GM12878 (cell line): ENCODE data around the gene PFN3. TPM values are rescaled to one million over a fixed set of nuclear protein-coding genes. Genes with fewer than 3 reads are reported as not detected.

Source experiments
- PAX5 ChIP-seq: IDR thresholded peaks from 2 replicates; pipeline ENCODE4 v1.6.1; 2011; ENCODE audit warnings: low read depth, low read length, borderline replicate concordance
- POLR2A ChIP-seq: IDR thresholded peaks from 2 replicates; pipeline ENCODE4 v1.6.1; 2011; ENCODE audit warnings: low read depth, mild to moderate bottlenecking, low read length
- SPI1 ChIP-seq: IDR thresholded peaks from 2 replicates; pipeline ENCODE4 v1.6.1; 2011; ENCODE audit warnings: low read depth, mild to moderate bottlenecking, low read length, moderate library complexity, borderline replicate concordance; ENCODE audit not compliant: insufficient read depth
- polyA plus RNA-seq, 11 experiments: library from polyadenylated mRNA; depleted of rRNA in 4 of 11; unstranded in 6 of 11; stranded (reverse) in 5 of 11; fragments of >200 nt; fragmentation: Nextera tagmentation in 4 of 11; fragmentation: Illumina TruSeq in 1 of 11; extraction: Ambion mirVana in 4 of 11; extraction: Trizol in 1 of 11; gene quantifications; 1 replicate in 1 of 11; 2 replicates in 10 of 11; pipeline versions ENCODE4 v1.2.1 to v1.2.3, GENCODE V29; 2011 to 2016; ENCODE audit warnings: inconsistent platforms in 2 of 11, missing spikeins in 2 of 11, low read depth in 1 of 11
- total RNA-seq, 4 experiments: library from RNA; depleted of rRNA in 3 of 4; stranded (reverse); fragments of >200 nt in 3 of 4; fragmentation: Illumina TruSeq in 1 of 4; extraction: Trizol in 1 of 4; gene quantifications; 2 replicates each; pipeline versions ENCODE4 v1.2.1 to v1.2.3, GENCODE V29; 2013 to 2021
- TF ChIP-seq, protein P1 (sequence below): fragments of 450-650 bp; formaldehyde crosslinking; IDR thresholded peaks from 2 replicates; pipeline ENCODE4 v1.5.0; 2022; ENCODE audit warnings: mild to moderate bottlenecking, missing genetic modification characterization
- TF ChIP-seq, protein P2 (sequence below): fragments of 450-650 bp; IDR thresholded peaks from 2 replicates; pipeline ENCODE4 v1.6.1; 2017; ENCODE audit warnings: mild to moderate bottlenecking, moderate library complexity
- TF ChIP-seq, protein P3 (sequence below): IDR thresholded peaks from 2 replicates; pipeline ENCODE4 v1.6.1; 2012; ENCODE audit warnings: low read depth, low read length, improper control_type of control experiment

Gene PFN3
- total and polyA plus RNA-seq, 10 of the 15 experiments (the other 5 are each of a cell fraction or from before 2014, with no cell fraction given): not detected

DNA sequence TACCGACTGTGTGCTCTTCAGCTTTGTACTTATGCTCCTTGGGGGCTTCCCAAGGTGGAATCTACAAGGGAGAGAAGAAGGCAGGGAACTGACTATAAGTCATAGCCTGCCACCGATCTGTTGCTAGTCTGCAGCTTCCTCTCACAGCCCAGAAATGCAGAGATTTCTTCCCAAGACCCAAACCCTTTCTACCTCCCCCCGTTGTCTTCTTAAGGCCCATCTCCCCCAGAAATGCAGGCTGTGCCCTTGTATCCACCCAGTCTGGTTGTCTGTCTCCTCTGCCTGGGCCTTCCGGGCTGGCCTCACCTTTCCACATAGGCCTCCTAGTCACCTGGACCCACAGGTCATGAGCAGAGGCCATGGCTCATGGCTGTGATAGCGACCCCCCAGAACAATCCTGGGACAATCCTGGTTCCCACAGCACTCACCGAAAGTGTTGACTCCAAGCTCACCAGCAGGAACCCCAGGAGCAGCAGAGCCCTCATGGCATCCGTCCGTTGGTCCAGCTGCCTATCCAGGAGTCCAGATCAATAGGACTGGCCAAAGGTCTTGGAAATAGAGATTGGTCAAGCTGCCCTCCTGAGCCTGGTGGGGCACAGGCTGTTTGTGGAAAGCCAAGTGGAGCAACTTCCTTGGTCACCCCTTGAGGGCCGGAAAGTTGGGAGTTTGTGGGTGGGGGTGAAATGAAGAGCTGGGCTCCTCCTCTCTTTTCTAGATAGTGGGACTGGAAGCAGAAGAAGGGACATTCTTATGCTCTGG lies 8.8 kb upstream of the PFN3 start, which contains the start of gene F12 (continued):
- TF ChIP-seq, protein P1, sequence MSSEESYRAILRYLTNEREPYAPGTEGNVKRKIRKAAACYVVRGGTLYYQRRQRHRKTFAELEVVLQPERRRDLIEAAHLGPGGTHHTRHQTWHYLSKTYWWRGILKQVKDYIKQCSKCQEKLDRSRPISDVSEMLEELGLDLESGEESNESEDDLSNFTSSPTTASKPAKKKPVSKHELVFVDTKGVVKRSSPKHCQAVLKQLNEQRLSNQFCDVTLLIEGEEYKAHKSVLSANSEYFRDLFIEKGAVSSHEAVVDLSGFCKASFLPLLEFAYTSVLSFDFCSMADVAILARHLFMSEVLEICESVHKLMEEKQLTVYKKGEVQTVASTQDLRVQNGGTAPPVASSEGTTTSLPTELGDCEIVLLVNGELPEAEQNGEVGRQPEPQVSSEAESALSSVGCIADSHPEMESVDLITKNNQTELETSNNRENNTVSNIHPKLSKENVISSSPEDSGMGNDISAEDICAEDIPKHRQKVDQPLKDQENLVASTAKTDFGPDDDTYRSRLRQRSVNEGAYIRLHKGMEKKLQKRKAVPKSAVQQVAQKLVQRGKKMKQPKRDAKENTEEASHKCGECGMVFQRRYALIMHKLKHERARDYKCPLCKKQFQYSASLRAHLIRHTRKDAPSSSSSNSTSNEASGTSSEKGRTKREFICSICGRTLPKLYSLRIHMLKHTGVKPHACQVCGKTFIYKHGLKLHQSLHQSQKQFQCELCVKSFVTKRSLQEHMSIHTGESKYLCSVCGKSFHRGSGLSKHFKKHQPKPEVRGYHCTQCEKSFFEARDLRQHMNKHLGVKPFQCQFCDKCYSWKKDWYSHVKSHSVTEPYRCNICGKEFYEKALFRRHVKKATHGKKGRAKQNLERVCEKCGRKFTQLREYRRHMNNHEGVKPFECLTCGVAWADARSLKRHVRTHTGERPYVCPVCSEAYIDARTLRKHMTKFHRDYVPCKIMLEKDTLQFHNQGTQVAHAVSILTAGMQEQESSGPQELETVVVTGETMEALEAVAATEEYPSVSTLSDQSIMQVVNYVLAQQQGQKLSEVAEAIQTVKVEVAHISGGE: no peak
- TF ChIP-seq, protein P2, sequence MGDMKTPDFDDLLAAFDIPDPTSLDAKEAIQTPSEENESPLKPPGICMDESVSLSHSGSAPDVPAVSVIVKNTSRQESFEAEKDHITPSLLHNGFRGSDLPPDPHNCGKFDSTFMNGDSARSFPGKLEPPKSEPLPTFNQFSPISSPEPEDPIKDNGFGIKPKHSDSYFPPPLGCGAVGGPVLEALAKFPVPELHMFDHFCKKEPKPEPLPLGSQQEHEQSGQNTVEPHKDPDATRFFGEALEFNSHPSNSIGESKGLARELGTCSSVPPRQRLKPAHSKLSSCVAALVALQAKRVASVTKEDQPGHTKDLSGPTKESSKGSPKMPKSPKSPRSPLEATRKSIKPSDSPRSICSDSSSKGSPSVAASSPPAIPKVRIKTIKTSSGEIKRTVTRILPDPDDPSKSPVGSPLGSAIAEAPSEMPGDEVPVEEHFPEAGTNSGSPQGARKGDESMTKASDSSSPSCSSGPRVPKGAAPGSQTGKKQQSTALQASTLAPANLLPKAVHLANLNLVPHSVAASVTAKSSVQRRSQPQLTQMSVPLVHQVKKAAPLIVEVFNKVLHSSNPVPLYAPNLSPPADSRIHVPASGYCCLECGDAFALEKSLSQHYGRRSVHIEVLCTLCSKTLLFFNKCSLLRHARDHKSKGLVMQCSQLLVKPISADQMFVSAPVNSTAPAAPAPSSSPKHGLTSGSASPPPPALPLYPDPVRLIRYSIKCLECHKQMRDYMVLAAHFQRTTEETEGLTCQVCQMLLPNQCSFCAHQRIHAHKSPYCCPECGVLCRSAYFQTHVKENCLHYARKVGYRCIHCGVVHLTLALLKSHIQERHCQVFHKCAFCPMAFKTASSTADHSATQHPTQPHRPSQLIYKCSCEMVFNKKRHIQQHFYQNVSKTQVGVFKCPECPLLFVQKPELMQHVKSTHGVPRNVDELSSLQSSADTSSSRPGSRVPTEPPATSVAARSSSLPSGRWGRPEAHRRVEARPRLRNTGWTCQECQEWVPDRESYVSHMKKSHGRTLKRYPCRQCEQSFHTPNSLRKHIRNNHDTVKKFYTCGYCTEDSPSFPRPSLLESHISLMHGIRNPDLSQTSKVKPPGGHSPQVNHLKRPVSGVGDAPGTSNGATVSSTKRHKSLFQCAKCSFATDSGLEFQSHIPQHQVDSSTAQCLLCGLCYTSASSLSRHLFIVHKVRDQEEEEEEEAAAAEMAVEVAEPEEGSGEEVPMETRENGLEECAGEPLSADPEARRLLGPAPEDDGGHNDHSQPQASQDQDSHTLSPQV: no peak
- TF ChIP-seq SPI1 (no peak), POLR2A (no peak), PAX5 (no peak)
- TF ChIP-seq, protein P3, sequence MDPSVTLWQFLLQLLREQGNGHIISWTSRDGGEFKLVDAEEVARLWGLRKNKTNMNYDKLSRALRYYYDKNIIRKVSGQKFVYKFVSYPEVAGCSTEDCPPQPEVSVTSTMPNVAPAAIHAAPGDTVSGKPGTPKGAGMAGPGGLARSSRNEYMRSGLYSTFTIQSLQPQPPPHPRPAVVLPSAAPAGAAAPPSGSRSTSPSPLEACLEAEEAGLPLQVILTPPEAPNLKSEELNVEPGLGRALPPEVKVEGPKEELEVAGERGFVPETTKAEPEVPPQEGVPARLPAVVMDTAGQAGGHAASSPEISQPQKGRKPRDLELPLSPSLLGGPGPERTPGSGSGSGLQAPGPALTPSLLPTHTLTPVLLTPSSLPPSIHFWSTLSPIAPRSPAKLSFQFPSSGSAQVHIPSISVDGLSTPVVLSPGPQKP: no peak
